GM21619 (cell line): ENCODE measurements around the gene LGALS7.

Experiments used
- ATAC-seq: cut with Tn5 transposase; IDR thresholded peaks from one replicate; pipeline ENCODE4 v1.9.1; 2021; ENCODE audit not compliant: unreplicated experiment

Gene LGALS7

GRCh38 chr19:38741670-38742069, 31.6 kb downstream of the LGALS7 start:
- no peak for ATAC-seq

- no peak for ATAC-seq
These were observed 32.4 kb downstream of the LGALS7 start for GRCh38 chr19:38740932-38741331.

GRCh38 chr19:38740257-38740592, 33.1 kb downstream of the LGALS7 start:
- no peak for ATAC-seq

GRCh38 chr19:38739440-38740256, 33.7 kb downstream of the LGALS7 start:
- no peak for ATAC-seq

- ATAC-seq: no peak
These were observed 35.2 kb downstream of the LGALS7 start for GRCh38 chr19:38737921-38738737.

GRCh38 chr19:38737281-38737865, 35.9 kb downstream of the LGALS7 start:
- no peak for ATAC-seq

- ATAC-seq: no peak
These were observed 36.7 kb downstream of the LGALS7 start for GRCh38 chr19:38736413-38737280.

- ATAC-seq: no peak
These were observed 37.3 kb downstream of the LGALS7 start for GRCh38 chr19:38736036-38736412.

- no peak for ATAC-seq
These were observed 38.0 kb downstream of the LGALS7 start for GRCh38 chr19:38735257-38735686.

- ATAC-seq: no peak
These were observed 38.7 kb downstream of the LGALS7 start for GRCh38 chr19:38734426-38735256.

GRCh38 chr19:38734176-38734425, 39.2 kb downstream of the LGALS7 start:
- ATAC-seq: no peak

- ATAC-seq: no peak
These were observed 39.7 kb downstream of the LGALS7 start for GRCh38 chr19:38733493-38734175.

- ATAC-seq: no peak
These were observed 40.1 kb downstream of the LGALS7 start for GRCh38 chr19:38733241-38733492.

- ATAC-seq: no peak
These were observed 41.5 kb downstream of the LGALS7 start for GRCh38 chr19:38731654-38732301.

GRCh38 chr19:38730731-38731589, 42.4 kb downstream of the LGALS7 start:
- ATAC-seq: no peak

- no peak for ATAC-seq
These were observed 42.9 kb downstream of the LGALS7 start for GRCh38 chr19:38730470-38730730.

GRCh38 chr19:38729653-38730469, 43.5 kb downstream of the LGALS7 start:
- no peak for ATAC-seq
